GM23248 (cell line): ENCODE measurements around the gene RAI1.

Source experiments
- EZH2 ChIP-seq: fragments of 200-600 bp; sonication (generic); IDR thresholded peaks from 2 replicates; pipeline ENCODE4 v1.6.1; 2018; ENCODE audit warnings: antibody characterized with exemption, mild to moderate bottlenecking; ENCODE audit not compliant: insufficient read depth, poor library complexity, severe bottlenecking
- EZH2phosphoT487 ChIP-seq: fragments of 200-600 bp; sonication (generic); IDR thresholded peaks from 2 replicates; pipeline ENCODE4 v1.6.1; 2018; ENCODE audit warnings: antibody characterized with exemption, moderate library complexity, mild to moderate bottlenecking, low read depth; ENCODE audit not compliant: insufficient read depth

GRCh38 chr17:17813725-17814095 is 132.5 kb downstream of the RAI1 start:
- TF ChIP-seq EZH2phosphoT487 (no peak), EZH2 (no peak)
